Measurements from ENCODE around the gene FBXO24. TPM values are rescaled to one million over a fixed set of nuclear protein-coding genes. Genes with fewer than 3 reads are reported as not detected.

FBXO24 gene
- total and polyA plus RNA-seq, 2 of the 4 experiments (the other 2 are of a cell fraction) = 0.43 to 0.54 TPM

- no peak within 1 kb of the TSS for H3K18ac ChIP-seq (ENCODE audit: low read depth, low read length)
- ChIA-PET POLR2A (ENCODE audit: unreplicated experiment) (no interaction called here), CTCF (no interaction called here)
- no peak within 1 kb of the TSS for H2AK5ac ChIP-seq (ENCODE audit: low read depth, low read length)
- no peak within 1 kb of the TSS for H4K8ac ChIP-seq (ENCODE audit: low read depth in 2 of 2, low read length in 2 of 2)
- DNase-seq (no peak), ATAC-seq (ENCODE audit: low read depth) (no peak)
- in situ Hi-C loops (cut with MboI; ENCODE audit: low sequenced_read_pairs) (no loop called here), dilution Hi-C loops (cut with HindIII; ENCODE audit: low sequenced_read_pairs, unreplicated experiment) (no loop called here), intact Hi-C loops (cut with micrococcal nuclease) (no loop called here)
- peaks cover 28% of the 10 kb centered on the region for H3K27me3 ChIP-seq (ENCODE audit: control insufficient read depth, insufficient read depth, low read length)
- no peaks in the 10 kb centered on the region for H3K9me3 ChIP-seq (ENCODE audit: control insufficient read depth, insufficient read depth, low read length)
- peak within 1 kb of the TSS; percentile 33 for H2AFZ ChIP-seq (replicated peaks; ENCODE audit: low read length, poor library complexity)
- no peak for TF ChIP-seq RAD21 (IDR thresholded peaks at IDR 0.05; ENCODE audit: low read length)
- TF ChIP-seq MAZ (IDR thresholded peaks at IDR 0.05; ENCODE audit: borderline replicate concordance, low read depth, low read length) = no peak
- TF ChIP-seq CEBPB (IDR thresholded peaks at IDR 0.05; ENCODE audit: low read depth, low read length) = no peak
- no peak for TF ChIP-seq NFE2L2 (IDR thresholded peaks at IDR 0.05; ENCODE audit: low read depth, low read length)
- no peak for TF ChIP-seq FOS (IDR thresholded peaks at IDR 0.05; ENCODE audit: low read depth, low read length)
- no peak for TF ChIP-seq SMC3 (IDR thresholded peaks at IDR 0.05; ENCODE audit: low read depth, low read length)
- no peaks in the 10 kb centered on the region for H3K9me1 ChIP-seq (ENCODE audit: insufficient read depth, low read length)
- 13% methylated on average over 3 of the region's 10 CpGs; no CpG with 5 or more reads in 1 of the 2 experiments for WGBS, 2 experiments (ENCODE audit: extremely low coverage in 2 of 2, insufficient read length in 1 of 2)
- no peak within 1 kb of the TSS for H3K9ac ChIP-seq (ENCODE audit: low read depth, low read length)
- no peak within 1 kb of the TSS for H4K5ac ChIP-seq (ENCODE audit: low read depth, low read length)
- no peak within 1 kb of the TSS for H3K4me3 ChIP-seq (ENCODE audit: insufficient read depth, low read depth, low read length)
- no peak within 1 kb of the TSS for H2BK20ac ChIP-seq (ENCODE audit: low read depth, low read length)
- H4K20me1 ChIP-seq (ENCODE audit: insufficient read depth, low read length) = no peaks in the 10 kb centered on the region
- H3K79me1 ChIP-seq (ENCODE audit: low read depth in 1 of 2, low read length in 2 of 2) = no peaks in the 10 kb centered on the region
- H3K14ac ChIP-seq (replicated peaks; ENCODE audit: low read depth, low read length) = no peak within 1 kb of the TSS
- H3K36me3 ChIP-seq (ENCODE audit: control insufficient read depth, insufficient read depth, low read length) = no peaks in the 10 kb centered on the region
- H3K4me2 ChIP-seq (ENCODE audit: low read depth, low read length) = no peak within 1 kb of the TSS
- no peak within 1 kb of the TSS for H2BK120ac ChIP-seq (ENCODE audit: low read depth, low read length)
- H2AK9ac ChIP-seq (replicated peaks; ENCODE audit: low read depth, low read length, poor library complexity) = no peak within 1 kb of the TSS
- no peak within 1 kb of the TSS for H2BK5ac ChIP-seq (ENCODE audit: low read depth, low read length, poor library complexity, severe bottlenecking)
- H4K91ac ChIP-seq (ENCODE audit: insufficient read depth, low read depth, low read length) = no peak within 1 kb of the TSS
- H3K27ac ChIP-seq (ENCODE audit: insufficient read depth, low read length) = no peak within 1 kb of the TSS
- no peak within 1 kb of the TSS for H3K23ac ChIP-seq (ENCODE audit: low read depth, low read length)
- H3K4me1 ChIP-seq (ENCODE audit: control insufficient read depth, insufficient read depth, low read length) = no peaks in the 10 kb centered on the region
- no peak within 1 kb of the TSS for H2BK15ac ChIP-seq (ENCODE audit: low read depth, low read length)
- no TSS peak for BruUV-seq (replicated peaks)
- H3K56ac ChIP-seq (ENCODE audit: extremely low read depth, insufficient read depth, low read length) = no peak within 1 kb of the TSS
- H3K4ac ChIP-seq (ENCODE audit: low read depth, low read length) = no peak within 1 kb of the TSS
Measured at GRCh38 chr7:100641463-100641859, 55.3 kb downstream of the FBXO24 start, which contains the start of gene TFR2. TSS of gene TFR2 (minus strand) at chr7:100641552. CDS start at chr7:100641509, 43 bp downstream.

Data from IMR-90 (cell line).